Nephron (organoid): ENCODE data around the gene LY86.

Source experiments
- H3K27ac Mint-ChIP-seq, 3 experiments: 2 replicates each; pipeline ENCODE4 v1.8.0; 2020; ENCODE audit warnings: mixed read lengths in 3 of 3, mild to moderate bottlenecking in 2 of 3, moderate library complexity in 1 of 3
- H3K27me3 Mint-ChIP-seq: 2 replicates; pipeline ENCODE4 v1.8.0; 2021; ENCODE audit warnings: low read depth, mild to moderate bottlenecking, moderate library complexity, mixed read lengths
- H3K36me3 Mint-ChIP-seq: 2 replicates; pipeline ENCODE4 v1.8.0; 2020; ENCODE audit warnings: low read depth, mixed read lengths
- H3K4me1 Mint-ChIP-seq: 2 replicates; pipeline ENCODE4 v1.8.0; 2020; ENCODE audit warnings: mixed read lengths
- H3K4me3 Mint-ChIP-seq, 3 experiments: 2 replicates each; pipeline ENCODE4 v1.8.0; 2020; ENCODE audit warnings: mild to moderate bottlenecking in 3 of 3, mixed read lengths in 3 of 3, moderate library complexity in 2 of 3
- H3K9me3 Mint-ChIP-seq: 2 replicates; pipeline ENCODE4 v1.8.0; 2020; ENCODE audit warnings: mixed read lengths
- CTCF ChIP-seq, 3 experiments: fragments of 200-600 bp; sonication (generic); IDR thresholded peaks; one replicate each; pipeline ENCODE4 v1.5.0; 2021; ENCODE audit warnings: antibody characterized with exemption in 3 of 3; ENCODE audit not compliant: unreplicated experiment in 3 of 3

The LY86 gene

GRCh38 chr6:6595025-6595424 lies 6.5 kb downstream of the LY86 start:
- Mint-ChIP-seq H3K4me1 (peaks cover 26% of the 10 kb centered on the region), H3K36me3 (no peaks in the 10 kb centered on the region), H3K9me3 (no peaks in the 10 kb centered on the region), H3K4me3 (no peak overlapping the region), H3K27ac (no peak overlapping the region), H3K27me3 (no peaks in the 10 kb centered on the region)
- no peak for TF ChIP-seq CTCF (IDR thresholded peaks at IDR 0.05; ENCODE audit: unreplicated experiment in 3 of 3)

- TF ChIP-seq CTCF (IDR thresholded peaks at IDR 0.05; ENCODE audit: unreplicated experiment in 3 of 3): no peak
- peaks cover 26% of the 10 kb centered on the region for H3K4me1 Mint-ChIP-seq
- no peaks in the 10 kb centered on the region for H3K36me3 Mint-ChIP-seq
- H3K4me3 Mint-ChIP-seq: no peak overlapping the region
- H3K27me3 Mint-ChIP-seq: no peaks in the 10 kb centered on the region
- peaks cover 4% of the 10 kb centered on the region for H3K9me3 Mint-ChIP-seq
- H3K27ac Mint-ChIP-seq: no peak overlapping the region
Measured at GRCh38 chr6:6595952-6596351, 7.4 kb downstream of the LY86 start.

GRCh38 chr6:6596529-6597328 lies 8.2 kb downstream of the LY86 start:
- peaks cover 26% of the 10 kb centered on the region for H3K4me1 Mint-ChIP-seq
- H3K4me3 Mint-ChIP-seq: no peak overlapping the region

GRCh38 chr6:6597682-6598081 lies 9.2 kb downstream of the LY86 start:
- Mint-ChIP-seq H3K9me3 (peaks cover 8% of the 10 kb centered on the region), H3K36me3 (no peaks in the 10 kb centered on the region), H3K4me1 (peaks cover 26% of the 10 kb centered on the region), H3K27ac (no peak overlapping the region), H3K4me3 (no peak overlapping the region), H3K27me3 (no peaks in the 10 kb centered on the region)
- no peak for TF ChIP-seq CTCF (IDR thresholded peaks at IDR 0.05; ENCODE audit: unreplicated experiment in 3 of 3)

More at GRCh38 chr6:6596529-6597328, 8.2 kb downstream of the LY86 start:
- Mint-ChIP-seq H3K9me3 (peaks cover 6% of the 10 kb centered on the region), H3K27ac (no peak overlapping the region), H3K36me3 (no peaks in the 10 kb centered on the region), H3K27me3 (no peaks in the 10 kb centered on the region)
- TF ChIP-seq CTCF (IDR thresholded peaks at IDR 0.05; ENCODE audit: unreplicated experiment in 3 of 3): no peak

- Mint-ChIP-seq H3K4me1 (peaks cover 13% of the 10 kb centered on the region), H3K27me3 (no peaks in the 10 kb centered on the region), H3K36me3 (no peaks in the 10 kb centered on the region), H3K9me3 (peaks cover 14% of the 10 kb centered on the region), H3K27ac (no peak overlapping the region), H3K4me3 (no peak overlapping the region)
- TF ChIP-seq CTCF (IDR thresholded peaks at IDR 0.05; ENCODE audit: unreplicated experiment in 3 of 3): no peak
Measured at GRCh38 chr6:6599468-6599873, 11.0 kb downstream of the LY86 start.

- H3K36me3 Mint-ChIP-seq: no peaks in the 10 kb centered on the region
- no peak overlapping the region for H3K4me3 Mint-ChIP-seq
- H3K4me1 Mint-ChIP-seq: peaks cover 13% of the 10 kb centered on the region
- no peak for TF ChIP-seq CTCF (IDR thresholded peaks at IDR 0.05; ENCODE audit: unreplicated experiment in 3 of 3)
- no peak overlapping the region for H3K27ac Mint-ChIP-seq
- peaks cover 25% of the 10 kb centered on the region for H3K9me3 Mint-ChIP-seq
- H3K27me3 Mint-ChIP-seq: no peaks in the 10 kb centered on the region
Measured at GRCh38 chr6:6600875-6601274, 12.4 kb downstream of the LY86 start.
